Fibroblast of skin of right biceps (primary cell): ENCODE measurements around the gene KIF1C.

Source experiments
- DNase-seq: peaks from one replicate; pipeline ENCODE4 v3.0.0-alpha.2; 2013

The KIF1C gene

DNA sequence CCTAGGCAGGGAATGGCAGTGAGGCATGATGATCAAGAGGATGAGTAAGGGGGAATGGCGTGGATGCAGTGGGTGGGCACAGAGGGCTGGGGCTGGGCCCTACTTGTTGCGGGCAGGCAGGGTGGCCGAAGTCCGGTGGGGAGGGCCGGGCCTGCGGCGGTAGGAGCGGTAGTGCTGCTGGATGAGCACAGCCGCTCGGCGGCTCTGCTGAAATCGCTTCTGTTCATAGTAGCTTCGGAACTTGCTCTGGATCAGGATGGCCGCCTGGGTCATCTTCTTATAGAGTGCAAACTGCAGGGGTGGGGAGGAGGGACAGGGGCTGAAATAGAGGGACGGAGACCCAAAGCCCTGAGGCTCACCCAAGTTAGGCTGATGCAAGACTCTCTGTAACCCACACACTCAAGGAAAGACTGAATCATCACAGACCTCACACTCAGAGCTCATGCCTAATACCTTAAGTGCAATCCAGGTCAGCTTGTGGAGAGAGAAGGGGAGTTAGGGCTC lies 28.7 kb upstream of the KIF1C start:
- DNase-seq, result peak; percentile 96

DNA sequence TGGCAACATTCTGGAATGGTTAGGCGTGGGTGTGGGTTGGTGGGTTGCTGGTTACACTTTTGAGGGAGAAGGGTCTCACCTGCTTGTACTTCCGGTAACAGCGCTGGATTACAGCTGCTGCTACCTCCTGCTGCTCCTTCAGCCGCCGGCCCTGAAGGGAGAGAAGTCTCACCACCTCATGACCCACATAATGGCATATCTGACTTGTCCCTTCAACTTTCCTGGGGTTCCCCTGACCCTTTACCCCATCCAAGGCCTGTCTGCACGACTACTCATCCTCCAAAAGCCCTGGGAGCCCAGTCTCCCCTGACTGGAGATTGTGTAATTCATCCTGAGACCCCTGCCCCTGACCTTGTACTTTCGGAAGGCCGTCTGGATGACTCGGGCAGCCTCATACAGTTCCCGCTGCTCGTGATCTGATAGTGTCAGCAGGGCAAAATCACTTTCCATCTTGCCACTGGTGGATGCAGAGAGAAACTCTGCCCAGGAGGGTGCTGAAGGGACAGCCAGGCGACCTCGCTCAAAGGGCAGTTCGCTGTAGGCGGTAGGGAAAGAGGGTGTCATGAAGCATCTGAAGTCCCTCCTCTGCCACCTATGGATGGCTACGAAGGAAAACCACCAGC lies 28.1 kb upstream of the KIF1C start:
- no peak for DNase-seq

DNA sequence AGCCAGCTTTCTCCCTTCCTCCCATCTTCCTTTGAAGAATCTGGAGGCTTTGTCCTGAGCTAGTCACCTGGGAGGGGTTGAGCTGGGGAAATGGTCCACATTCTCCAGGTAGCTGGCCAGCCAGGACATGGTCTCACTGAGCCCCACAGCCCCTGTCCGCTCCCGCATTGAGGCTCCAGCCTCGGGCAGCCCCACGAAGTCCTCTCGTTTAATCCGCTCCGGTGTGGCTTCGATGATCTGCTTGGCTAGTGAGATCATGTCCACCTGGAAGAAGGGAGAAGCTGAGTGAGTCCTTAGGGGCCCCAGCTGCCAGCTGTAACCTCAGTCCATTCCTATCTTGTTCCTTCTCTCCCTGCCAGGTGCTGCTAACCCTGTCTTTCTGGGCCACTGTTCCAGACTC lies 27.5 kb upstream of the KIF1C start:
- DNase-seq, result no peak

DNA sequence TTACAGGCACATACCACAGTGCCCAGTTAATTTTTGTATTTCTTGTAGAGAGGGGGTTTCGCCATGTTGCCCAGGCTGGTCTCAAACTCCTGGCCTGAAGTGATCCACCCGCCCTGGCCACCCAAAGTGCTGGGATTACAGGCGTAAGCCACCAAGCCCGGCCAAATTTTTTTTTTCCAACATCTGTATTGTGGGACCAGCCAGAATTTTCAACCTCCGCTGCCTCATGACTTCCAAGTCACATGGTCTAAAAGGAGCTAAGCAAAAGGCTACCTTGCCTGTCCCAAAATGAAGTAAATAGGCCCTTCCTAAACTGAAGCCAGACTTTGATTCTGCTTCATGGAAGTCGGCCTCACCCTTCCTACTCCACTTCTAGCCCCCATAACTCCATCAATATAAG lies 25.9 kb upstream of the KIF1C start:
- no peak for DNase-seq

DNA sequence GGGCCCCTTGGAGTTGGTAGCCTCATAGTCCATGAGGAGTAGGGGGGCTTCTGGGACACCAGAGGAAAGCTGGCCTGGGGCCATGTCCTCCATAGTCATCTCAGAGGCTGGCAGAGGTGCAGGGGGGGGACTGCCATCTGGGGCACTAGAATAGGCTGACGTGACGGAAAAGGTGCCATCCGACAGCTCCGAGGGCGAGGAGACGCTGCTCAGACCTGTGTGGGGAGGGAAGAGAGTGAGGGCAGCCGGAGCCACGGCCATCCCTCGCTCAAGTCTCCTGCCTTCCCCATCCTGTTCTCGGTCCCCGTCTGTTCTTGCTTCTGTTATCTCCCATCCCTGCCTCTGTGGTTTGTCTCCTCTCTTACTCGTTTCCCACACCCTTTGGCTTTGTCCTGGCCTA lies 25.4 kb upstream of the KIF1C start:
- DNase-seq, result no peak

DNA sequence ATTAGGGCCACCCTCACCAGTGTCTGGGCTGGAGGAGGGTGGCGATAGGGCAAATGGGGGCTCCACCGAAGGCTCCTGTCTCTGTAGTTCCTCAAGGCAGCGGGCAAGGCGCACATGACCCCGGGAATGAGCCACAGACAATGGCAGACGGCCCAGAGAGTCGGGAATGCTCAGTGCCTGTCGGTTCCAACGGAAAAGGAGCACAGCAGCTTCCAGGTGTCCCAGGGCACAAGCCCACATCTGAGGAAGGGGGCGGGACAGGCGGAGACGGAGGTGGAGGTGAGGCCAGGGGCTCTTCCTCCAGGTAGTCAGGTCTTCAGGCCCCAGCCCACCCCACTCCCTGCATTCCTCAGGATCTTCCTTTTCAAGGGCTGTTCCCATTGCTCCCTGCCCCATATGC lies 25.0 kb upstream of the KIF1C start:
- no peak for DNase-seq

DNA sequence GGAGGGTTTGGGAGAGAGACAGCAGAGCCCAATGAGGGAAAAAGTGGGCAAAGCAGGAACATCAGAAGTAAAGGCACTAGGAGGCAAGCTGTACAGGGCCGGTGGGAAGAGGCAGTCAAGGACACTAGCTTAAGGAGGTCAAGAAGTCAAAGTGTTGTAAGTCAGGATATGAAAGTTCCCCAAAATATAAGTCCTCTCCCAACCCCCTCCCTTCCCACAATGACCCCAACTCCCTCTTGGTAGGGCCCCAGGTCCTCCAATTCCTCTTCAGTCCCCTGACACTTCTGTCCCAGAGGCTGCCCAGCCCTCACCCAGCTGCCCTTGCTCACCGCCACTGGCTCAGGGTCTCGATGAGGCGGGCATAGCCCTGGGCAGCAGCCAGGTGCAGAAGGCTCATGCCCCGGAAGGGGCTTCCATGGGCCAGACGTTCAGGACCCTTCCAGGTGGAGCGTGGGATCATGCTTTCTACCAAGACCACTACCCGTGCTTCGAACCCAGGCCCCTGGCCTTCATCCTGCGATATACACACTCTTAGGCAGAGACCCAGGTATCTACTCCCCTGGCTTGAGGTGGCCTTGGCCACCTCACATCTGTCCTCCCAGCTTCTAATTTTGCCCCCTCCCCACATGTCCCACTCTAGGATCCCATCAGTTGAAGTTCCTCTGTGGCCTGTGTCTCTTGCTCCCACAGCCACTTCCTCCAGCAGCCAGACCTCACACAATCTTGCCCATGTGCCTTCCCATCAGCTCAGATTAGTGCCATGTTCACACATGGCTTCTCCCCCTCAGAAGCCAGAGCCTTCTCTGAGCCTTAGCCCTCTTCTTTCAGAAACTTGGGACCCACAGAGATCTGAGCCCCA lies 24.3 kb upstream of the KIF1C start:
- DNase-seq, result no peak

DNA sequence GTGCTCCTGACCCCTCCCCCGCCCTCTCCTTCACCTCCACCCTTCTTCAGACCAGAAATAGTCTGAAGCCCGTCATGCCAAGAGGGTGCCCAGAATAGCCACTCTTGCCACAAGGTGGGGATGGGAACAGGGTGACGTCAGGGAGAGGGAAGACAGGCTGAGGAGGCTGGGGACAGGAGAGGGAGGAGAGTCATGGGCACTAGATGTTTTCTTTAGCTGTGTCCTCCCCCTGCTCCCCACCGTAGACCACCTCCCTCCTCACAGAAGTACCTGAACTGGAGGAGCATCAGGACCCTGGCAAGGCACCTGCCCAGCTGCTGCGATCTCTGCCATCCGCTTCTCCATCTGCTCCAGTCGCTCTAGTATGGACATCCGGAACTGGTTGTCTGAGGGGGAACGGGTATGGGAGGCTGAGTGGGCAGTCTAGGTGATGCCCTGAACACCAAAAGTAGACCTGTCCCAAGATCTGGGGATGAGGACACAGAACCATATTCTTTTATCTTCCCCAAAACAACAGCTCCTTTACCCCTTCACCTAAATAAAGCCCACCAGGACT lies 23.6 kb upstream of the KIF1C start:
- no peak for DNase-seq

DNA sequence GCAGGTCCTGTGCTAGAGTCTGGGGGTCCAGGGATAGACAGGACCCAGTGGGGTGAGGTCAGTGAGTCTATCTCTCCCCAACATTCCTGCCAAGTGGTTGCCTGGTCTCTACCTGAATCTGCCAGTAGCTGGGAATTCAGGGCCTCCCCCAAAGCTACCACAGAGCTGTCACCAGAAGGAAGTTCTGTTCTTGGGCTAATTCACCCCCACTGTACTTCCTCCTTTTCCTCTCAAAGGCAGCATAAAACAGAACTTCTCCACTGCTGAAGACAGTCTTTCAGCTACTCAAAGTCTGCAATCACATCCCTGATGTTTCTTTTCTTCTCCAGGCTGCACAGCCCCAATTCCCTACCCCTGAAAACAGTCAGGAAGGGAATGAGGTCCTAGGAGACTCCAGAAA lies 19.0 kb upstream of the KIF1C start:
- DNase-seq, result no peak

DNA sequence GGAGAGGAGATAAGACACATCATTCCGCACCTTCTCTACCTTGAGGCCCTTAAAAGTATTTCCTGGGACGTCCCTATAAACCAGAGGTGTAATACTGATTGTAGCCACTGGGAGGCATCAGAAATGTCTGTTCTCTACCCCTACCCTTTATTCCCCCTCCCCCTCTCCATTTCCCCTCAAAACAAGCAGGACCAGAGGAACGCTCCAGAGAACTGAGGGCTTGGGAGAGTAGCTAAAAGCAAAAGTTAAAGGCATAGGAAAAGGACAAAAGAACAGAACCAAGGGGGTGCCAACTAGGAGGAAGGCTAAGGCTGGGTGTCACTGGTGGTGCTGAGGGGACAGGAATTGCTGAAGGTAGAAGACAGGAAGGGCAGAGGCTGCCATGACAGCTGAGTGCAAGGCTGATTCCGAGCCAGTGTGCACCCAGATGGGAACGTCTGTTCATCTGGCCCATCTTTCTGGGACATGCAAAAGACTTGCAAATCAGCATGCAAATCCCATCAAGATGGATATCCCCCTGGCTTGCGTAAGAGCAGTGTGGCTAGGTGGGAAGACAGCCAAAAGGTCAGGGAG lies 17.0 kb upstream of the KIF1C start:
- DNase-seq, result peak; percentile 62

DNA sequence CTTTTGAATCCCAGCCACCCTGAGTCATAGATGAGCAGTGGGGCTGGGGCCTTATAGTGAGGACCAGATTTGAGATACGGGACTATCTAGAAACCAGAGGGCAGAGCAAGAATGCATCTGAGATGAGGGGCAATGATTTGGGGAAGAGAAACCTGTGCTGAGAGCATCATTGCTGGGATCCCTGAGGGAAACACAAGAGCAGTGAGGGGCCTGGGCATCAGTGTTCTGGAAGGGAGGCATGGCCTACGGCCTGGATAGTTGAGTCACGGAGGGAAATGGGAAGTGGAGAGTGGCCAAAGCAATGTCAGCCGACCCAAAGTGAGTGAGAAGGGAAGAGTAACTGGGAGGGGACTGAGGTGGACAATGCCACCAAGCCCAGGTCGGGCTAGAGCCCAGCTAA lies 15.4 kb upstream of the KIF1C start:
- DNase-seq, result peak; percentile 37

DNA sequence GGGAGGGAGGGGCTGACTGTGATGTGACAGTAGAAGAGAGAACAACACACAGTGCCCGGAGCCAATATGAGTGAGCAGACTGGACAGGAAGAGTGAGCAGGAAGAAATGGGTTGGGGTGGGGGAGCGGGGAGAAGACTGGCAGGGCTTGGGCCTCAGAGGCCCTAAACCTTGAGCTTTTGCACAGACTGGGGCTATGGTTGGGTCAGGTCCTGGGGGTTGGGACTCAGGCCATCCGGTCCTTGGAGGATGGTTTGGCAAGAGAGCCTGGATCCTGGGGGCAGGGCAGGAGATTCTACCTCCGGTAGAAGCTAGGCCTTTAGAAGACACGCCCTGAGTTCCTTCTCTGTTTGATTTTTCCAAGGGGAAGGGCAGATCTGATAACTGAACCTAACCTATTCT lies 11.3 kb upstream of the KIF1C start:
- DNase-seq, result no peak

DNA sequence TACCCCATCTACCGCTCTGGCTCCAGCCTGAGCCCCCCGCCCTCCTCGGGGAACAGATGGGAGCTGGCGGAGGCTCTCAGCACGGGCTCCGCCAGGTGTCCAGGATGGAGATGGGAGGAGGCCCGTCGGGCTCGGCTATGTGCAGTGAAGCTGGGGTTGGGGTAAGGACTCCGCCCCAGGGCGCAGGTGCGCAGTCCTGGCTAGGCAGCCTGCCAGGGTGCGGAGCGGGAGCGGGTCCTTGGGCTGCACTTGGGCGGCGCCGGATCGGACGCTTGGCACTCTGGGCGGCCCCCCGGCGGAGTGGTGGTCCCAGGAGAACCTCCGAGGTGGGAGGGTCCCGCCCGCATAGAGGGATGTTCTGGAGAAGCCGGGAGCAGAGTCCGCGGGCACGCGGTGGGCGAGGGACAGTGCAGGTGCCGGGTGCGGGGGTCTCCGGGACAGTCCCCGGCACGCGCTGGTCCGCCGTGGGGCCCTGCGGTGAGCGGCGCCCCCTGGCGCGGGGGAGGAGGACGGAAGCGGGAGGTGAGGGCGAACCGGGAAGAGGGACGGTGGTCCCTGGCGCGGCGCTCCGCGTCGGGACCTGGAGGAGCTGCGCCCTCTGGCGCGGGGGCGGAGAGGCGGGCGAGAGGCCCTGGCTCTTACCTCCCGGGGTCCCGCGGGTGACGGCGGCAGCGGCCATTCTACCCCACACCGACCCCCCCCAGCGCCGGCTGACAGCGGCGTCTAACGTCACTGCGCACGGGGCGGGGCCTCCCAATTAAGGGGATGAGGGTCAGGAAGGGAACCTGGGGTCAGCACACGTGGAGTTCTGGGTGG lies 10.6 kb upstream of the KIF1C start, which contains the start of gene CAMTA2:
Gene CAMTA2 (minus strand): TSS at position 725 of the 816 bp plus-strand sequence. CDS start 1,453 bp downstream, outside the sequence.
- DNase-seq, result peak; percentile 84

DNA sequence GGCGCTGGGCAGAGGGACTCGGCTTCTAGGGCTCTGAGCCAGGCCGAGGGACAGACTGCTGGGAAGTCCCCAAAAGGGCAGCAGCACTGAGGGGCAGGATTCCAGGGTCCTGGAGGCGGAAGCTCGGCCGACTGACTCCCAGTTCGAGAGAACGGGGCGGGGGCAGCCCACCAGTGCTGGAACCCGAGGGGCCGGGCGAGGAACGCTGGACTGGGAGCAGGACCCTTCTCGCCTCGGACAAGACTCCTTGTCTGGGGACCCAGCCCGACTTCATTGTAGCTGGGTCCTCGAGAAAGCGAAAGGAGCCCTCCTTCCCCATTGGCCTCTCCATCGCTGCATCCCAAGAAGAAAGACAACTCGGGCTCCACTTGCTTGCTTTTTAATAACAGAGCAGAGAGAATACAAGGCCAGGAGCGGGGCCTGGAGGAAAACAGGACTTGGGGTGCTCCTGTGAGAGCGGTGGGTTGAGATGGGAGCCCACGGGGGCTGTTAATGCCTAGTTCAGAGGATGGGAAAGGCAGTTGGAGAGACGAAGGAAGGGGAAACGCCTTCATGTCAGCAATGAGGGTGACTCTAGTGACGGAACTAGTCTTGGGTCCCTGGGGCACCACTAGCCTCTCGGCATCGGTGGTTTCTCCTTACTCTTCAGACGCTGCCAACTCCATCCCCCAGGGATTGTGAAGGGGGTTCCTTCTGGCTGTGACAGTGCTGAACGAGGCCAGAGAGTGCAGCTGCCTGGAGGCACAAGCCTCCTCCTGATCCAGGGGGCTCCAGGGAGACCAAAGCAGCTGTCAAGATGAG lies 9.8 kb upstream of the KIF1C start:
- no peak for DNase-seq

DNA sequence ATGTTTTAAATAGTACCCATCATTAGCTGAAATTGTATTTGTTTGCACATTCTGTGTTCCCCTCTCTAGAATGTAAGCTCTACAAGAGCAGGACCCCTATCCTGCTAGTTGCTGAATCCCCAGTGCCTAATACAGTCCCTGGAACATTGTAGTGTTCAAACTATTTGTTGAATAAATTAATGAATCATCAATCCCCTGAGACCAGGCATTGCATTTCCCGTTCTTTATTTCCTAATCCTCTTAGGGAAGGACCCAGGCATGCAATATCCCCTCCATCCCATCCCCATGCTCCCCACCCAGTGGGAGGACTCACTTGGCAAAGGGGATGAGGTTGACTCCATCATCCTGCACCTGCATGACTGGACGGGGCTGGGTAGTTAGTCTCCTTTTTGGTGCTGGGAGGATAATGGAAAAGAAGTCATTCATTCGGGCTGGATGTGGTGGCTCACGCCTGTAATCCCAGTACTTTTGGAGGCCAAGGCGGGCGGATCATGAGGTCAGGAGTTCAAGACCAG lies 3.6 kb upstream of the KIF1C start:
- no peak for DNase-seq

DNA sequence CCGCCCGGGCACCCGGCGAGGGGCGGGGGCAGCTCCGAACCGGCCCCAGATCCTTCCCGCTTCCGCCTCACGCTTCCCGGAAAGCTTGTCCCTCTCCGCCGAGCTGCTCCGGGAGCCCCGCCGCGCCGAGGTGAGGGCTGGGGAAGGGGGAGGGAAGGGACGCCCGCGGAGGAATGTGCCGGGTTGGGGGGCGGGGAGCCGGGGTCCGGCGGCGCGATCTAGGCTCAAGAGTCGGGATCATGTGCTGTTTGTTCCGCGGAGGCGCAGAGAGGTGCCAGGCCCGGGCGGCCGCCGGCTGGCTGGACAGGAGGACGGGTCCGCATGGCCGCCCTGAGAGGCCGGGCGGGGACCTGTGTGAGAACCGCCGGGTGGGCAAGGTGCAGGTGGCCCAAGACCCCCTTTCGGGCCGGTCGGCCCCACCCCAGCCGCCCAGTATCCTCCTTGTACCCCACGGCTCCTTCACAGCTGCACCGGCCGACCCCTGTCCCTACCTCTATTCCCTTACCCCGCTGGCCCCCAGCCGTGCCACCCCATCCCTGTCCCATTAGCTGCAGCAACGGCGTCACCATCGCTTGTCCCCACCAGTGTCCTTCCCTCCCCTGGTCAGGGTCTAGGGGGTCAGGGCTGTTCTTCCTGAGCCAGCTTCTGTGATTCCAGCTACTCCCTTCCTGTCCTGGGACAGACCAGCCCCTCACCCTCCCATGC lies 429 bp downstream of the KIF1C start:
- no peak for DNase-seq

DNA sequence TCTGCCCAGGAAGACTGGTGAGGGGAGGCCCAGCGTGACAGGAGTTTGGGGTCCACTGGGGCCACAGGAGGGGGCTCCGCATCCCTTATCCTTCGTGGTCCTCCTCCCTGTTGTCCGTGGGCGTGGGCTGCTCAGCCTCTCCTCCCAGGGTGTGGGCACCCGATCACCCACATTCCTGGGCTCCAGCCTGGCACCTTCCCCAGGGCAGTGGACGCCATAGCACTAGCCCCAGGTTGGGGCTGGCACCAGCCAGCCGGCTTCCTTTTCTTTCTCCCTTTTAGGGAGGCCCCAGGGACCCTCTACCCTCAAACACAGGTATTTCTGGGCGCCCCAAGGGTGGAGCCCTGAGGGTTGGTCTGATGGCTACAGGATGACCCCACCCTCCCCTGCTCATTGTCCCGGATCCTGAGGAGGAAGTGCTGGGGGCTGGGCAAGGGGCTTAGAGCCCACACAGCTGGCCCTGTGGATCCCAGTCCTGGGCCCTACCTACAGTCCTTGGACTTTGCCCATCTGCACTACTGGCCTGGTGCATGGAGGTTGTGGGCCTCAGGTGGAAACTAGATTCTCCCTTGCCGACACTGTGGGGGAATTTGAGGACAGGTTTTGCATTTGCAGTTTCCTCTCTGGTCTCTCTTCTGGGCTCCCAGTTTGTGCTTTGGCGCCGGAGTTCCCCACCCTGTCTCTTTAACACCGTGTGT lies 1.1 kb downstream of the KIF1C start:
- no peak for DNase-seq

DNA sequence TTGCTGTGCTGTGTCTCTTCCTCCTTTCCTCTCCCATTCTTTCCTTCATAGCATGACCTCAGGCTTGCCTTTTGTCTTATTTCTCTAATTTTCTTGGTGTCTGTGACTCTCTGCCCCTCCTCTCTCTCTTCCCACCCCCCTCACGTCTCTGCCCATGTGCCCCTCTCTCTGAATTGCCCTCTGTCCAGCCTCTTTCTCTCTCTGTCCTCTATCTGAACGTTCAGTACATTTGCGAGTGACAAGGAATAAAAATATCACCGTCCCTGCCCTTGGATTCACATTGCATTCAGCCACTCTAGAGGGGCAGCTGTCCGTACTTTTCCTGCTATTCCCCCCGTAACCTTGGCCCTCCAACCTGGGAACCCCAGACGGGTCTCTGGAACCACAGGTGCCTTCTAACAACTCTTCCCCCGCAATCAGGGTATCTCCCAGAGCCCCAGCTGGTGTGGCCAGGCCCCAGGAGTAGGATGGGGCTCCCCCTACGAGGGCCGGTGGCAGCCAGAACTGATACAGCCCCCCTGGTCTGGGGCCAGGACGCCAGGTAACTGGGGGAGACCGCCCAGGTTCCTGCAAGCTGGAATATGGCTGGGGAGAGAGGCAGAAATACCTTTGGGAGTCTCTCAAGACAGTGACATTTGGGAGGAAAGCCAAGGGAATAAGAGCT lies 1.8 kb downstream of the KIF1C start:
- no peak for DNase-seq

DNA sequence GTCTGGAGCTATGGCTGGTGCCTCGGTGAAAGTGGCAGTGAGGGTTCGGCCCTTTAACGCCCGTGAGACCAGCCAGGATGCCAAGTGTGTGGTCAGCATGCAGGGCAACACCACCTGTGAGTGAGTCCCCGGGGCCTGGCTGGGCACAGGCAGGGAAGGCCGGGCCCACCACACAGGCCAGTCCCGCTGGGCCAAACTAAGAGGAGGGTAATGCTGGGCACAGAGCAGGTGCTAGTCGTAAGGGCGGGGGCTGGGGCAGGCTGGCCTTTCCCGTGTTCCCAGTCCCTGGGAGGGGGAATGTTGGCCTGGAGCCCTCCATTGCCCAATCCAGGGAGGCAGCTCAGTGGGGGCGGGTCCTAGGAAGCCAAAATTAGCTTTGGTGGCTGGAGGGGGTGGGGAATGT lies 2.5 kb downstream of the KIF1C start:
- peak; percentile 32 for DNase-seq
